ENCODE measurements around the gene AHCTF1.
A peak's percentile ranks its signal among the peaks of the same experiment; 100 is the strongest.
"Not testable (repeated sequence)": the region's sequence is repeated elsewhere in the genome, so short reads cannot be mapped to it uniquely, and the experiment has no call there.

AHCTF1 gene

GRCh38 chr1:246836209-246836966, 95.4 kb downstream of the AHCTF1 start:
- no peak for DNase-seq (ENCODE audit: low read depth)

GRCh38 chr1:246831543-246831942, 100.2 kb downstream of the AHCTF1 start:
- no peak for DNase-seq (ENCODE audit: low read depth)

GRCh38 chr1:246828818-246829217, 102.9 kb downstream of the AHCTF1 start:
- no peak for DNase-seq (ENCODE audit: low read depth)

GRCh38 chr1:246827396-246827795, 104.4 kb downstream of the AHCTF1 start:
- DNase-seq (ENCODE audit: low read depth) = no peak

GRCh38 chr1:246825557-246826175, 106.1 kb downstream of the AHCTF1 start:
- DNase-seq (ENCODE audit: low read depth) = no peak

- no peak for DNase-seq (ENCODE audit: low read depth)
These were observed 107.2 kb downstream of the AHCTF1 start for GRCh38 chr1:246824541-246824940.

- DNase-seq (ENCODE audit: low read depth) = not testable (repeated sequence)
These were observed 109.6 kb downstream of the AHCTF1 start for GRCh38 chr1:246822154-246822553.

- DNase-seq (ENCODE audit: low read depth) = no peak
These were observed 111.1 kb downstream of the AHCTF1 start for GRCh38 chr1:246820666-246821065.

GRCh38 chr1:246817778-246818177, 114.0 kb downstream of the AHCTF1 start:
- DNase-seq (ENCODE audit: low read depth) = peak; percentile 21

- no peak for DNase-seq (ENCODE audit: low read depth)
These were observed 116.0 kb downstream of the AHCTF1 start for GRCh38 chr1:246815693-246816270.

- no peak for DNase-seq (ENCODE audit: low read depth)
These were observed 116.9 kb downstream of the AHCTF1 start for GRCh38 chr1:246814890-246815289.

- not testable (repeated sequence) for DNase-seq (ENCODE audit: low read depth)
These were observed 118.4 kb downstream of the AHCTF1 start for GRCh38 chr1:246813325-246813724.

GRCh38 chr1:246811985-246812384, 119.8 kb downstream of the AHCTF1 start:
- DNase-seq (ENCODE audit: low read depth) = no peak

GRCh38 chr1:246809473-246809872, 122.3 kb downstream of the AHCTF1 start:
- DNase-seq (ENCODE audit: low read depth) = no peak

GRCh38 chr1:246805135-246805716, 126.5 kb downstream of the AHCTF1 start:
- no peak for DNase-seq (ENCODE audit: low read depth)

- DNase-seq (ENCODE audit: low read depth) = no peak
These were observed 127.9 kb downstream of the AHCTF1 start for GRCh38 chr1:246803883-246804282.

- no peak for DNase-seq (ENCODE audit: low read depth)
These were observed 128.4 kb downstream of the AHCTF1 start for GRCh38 chr1:246803373-246803772.

- DNase-seq (ENCODE audit: low read depth) = no peak
These were observed 130.3 kb downstream of the AHCTF1 start for GRCh38 chr1:246801241-246802020.

GRCh38 chr1:246800756-246801155, 131.0 kb downstream of the AHCTF1 start:
- DNase-seq (ENCODE audit: low read depth) = no peak

GRCh38 chr1:246800356-246800755, 131.4 kb downstream of the AHCTF1 start:
- DNase-seq (ENCODE audit: low read depth) = no peak

GRCh38 chr1:246798606-246799496, 132.9 kb downstream of the AHCTF1 start:
- no peak for DNase-seq (ENCODE audit: low read depth)

Measured in fibroblast of gingiva (primary cell).